HUES64 (cell line): ENCODE measurements around the gene UBAC1.

Source experiments
- H3K27ac ChIP-seq: 2 replicates; pipeline ENCODE4 v1.7.0; 2013; ENCODE audit warnings: low read depth, low read length, inconsistent platforms
- H3K27me3 ChIP-seq: 2 replicates; pipeline ENCODE4 v1.6.1; 2013; ENCODE audit warnings: mild to moderate bottlenecking, low read length; ENCODE audit not compliant: insufficient read depth
- H3K36me3 ChIP-seq: 2 replicates; pipeline ENCODE4 v1.6.1; 2013; ENCODE audit warnings: mild to moderate bottlenecking, low read length; ENCODE audit not compliant: insufficient read depth
- H3K4me1 ChIP-seq: 2 replicates; pipeline ENCODE4 v1.6.1; 2013; ENCODE audit warnings: mild to moderate bottlenecking, low read length, moderate library complexity; ENCODE audit not compliant: insufficient read depth
- H3K4me3 ChIP-seq: 2 replicates; pipeline ENCODE4 v1.5.1; 2013; ENCODE audit warnings: mild to moderate bottlenecking, low read length, moderate library complexity
- H3K9ac ChIP-seq: 2 replicates; pipeline ENCODE4 v1.6.1; 2013; ENCODE audit warnings: mild to moderate bottlenecking, low read depth, low read length
- H3K9me3 ChIP-seq: 2 replicates; pipeline ENCODE4 v1.6.1; 2013; ENCODE audit warnings: low read depth, low read length; ENCODE audit not compliant: insufficient read depth
- WGBS: fragments of 150-250, 120-280 bp; methylation state at CpG from one replicate; pipeline ENCODE4 v1.1.7; 2013; ENCODE audit warnings: missing lambda C conversion rate; 5-methylcytosine and 5-hydroxymethylcytosine counted together

Gene UBAC1

GRCh38 chr9:135908093-135908753 lies 53.0 kb downstream of the UBAC1 start:
- no peak overlapping the region for H3K27ac ChIP-seq
- WGBS, result 25% methylated on average over 42 of the region's 42 CpGs

DNA sequence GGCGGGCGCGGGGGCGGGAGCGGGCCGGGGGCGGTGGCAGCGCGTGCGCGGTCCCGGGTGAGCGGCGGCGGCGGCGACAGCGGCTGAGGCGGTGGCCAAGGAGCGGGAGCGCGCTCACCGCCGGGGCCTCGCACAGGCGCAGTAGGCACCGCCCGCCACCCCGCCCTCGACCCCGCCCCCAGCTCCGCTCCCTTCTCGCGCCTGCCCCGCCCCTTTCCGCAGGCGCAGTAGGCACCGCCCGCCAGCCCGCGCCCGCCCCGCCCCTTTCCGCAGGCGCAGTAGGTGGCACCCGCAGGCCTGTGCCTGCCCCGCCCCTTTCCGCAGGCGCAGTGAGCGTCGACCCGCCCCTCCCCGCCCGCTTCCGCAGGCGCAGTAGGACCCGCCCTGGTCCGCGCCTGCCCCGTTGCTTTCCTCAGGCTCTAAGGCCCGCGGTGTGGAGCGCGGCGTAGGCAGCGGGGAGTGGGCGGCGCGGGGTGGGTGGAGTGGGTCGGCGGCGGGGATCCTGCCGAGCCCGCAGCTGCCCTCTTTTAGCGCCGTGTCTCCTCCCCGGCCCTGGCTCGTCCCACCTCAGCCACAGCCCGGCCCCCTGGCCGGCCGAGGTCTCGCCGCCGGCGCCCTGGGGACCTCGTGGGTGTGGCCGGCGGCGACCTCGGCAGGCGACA lies 53.6 kb downstream of the UBAC1 start, which contains the start of gene CAMSAP1:
Gene CAMSAP1 (minus strand): TSS at position 116 of the 662 bp plus-strand sequence. CDS start 387 bp downstream, outside the sequence.
- Histone ChIP-seq H3K9ac (peak within 1 kb of the TSS; percentile 62), H3K27ac (no peak within 1 kb of the TSS; the same call in 1 of the 2 replicates), H3K9me3 (0 out of 2 replicates have a peak, but pooled peaks cover 3% of the 10 kb centered on the region), H3K4me3 (peak within 1 kb of the TSS; percentile 73), H3K36me3 (peaks cover 33% of the 10 kb centered on the region), H3K27me3 (no peaks in the 10 kb centered on the region), H3K4me1 (peaks cover 21% of the 10 kb centered on the region)
- WGBS, result under 1% methylated on average over 90 of the region's 91 CpGs

More at GRCh38 chr9:135908093-135908753, 53.0 kb downstream of the UBAC1 start:
- H3K4me3 ChIP-seq, result peak overlapping the region; percentile 73
- H3K9me3 ChIP-seq, result peaks cover 7% of the 10 kb centered on the region
- peaks cover 16% of the 10 kb centered on the region for H3K4me1 ChIP-seq
- peaks cover 31% of the 10 kb centered on the region for H3K36me3 ChIP-seq
- H3K9ac ChIP-seq, result peak overlapping the region; percentile 55
- no peaks in the 10 kb centered on the region for H3K27me3 ChIP-seq

- peak overlapping the region; percentile 62 for H3K9ac ChIP-seq
- peak overlapping the region; percentile 71 for H3K4me3 ChIP-seq
- H3K36me3 ChIP-seq, result peaks cover 29% of the 10 kb centered on the region
- H3K27ac ChIP-seq, result no peak overlapping the region; the same call in 1 of the 2 replicates
- WGBS, result under 1% methylated on average over 69 of the region's 69 CpGs
- no peaks in the 10 kb centered on the region for H3K9me3 ChIP-seq
- H3K27me3 ChIP-seq, result no peaks in the 10 kb centered on the region
- peaks cover 21% of the 10 kb centered on the region for H3K4me1 ChIP-seq
These were observed 54.2 kb downstream of the UBAC1 start for GRCh38 chr9:135907006-135907430.

DNA sequence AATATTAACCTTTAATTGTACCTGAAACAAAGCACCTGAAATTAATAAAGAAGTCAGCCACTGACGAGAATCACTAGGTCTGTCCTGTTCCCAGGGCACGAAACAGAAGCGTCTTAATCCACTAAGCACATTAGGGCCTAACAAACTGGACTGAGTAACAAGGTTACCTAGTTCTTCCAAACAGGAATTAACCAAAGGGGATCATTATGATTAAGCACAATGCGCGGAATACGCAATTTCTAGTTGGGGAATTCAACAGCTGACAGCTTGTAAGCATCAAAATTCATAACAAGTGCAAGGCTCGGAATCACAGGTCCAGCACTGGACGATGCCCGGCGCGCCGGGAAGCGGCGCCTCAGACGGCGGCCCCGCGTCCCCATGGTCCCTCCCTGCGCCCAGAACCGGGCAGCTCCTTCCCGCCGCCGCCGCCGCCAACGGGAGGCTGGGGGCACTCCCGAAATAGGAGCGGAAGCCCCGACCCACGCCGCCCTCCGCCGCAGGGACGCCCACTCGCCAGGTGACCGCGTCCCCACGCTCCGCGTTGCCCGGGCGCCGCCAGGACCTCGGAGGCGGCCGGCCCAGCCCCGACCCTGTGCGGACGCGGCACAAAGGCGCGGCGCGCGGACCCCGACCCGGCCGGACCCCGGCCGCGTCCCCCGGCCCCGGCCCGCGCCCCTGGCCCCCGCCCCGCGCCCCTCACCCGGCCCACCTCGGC lies 54.7 kb downstream of the UBAC1 start:
- under 1% methylated on average over 70 of the region's 70 CpGs for WGBS
- no peak overlapping the region; the same call in 1 of the 2 replicates for H3K27ac ChIP-seq
- peaks cover 23% of the 10 kb centered on the region for H3K36me3 ChIP-seq
- peak overlapping the region; percentile 62 for H3K9ac ChIP-seq
- H3K4me1 ChIP-seq, result peaks cover 21% of the 10 kb centered on the region
- no peaks in the 10 kb centered on the region for H3K27me3 ChIP-seq
- no peaks in the 10 kb centered on the region for H3K9me3 ChIP-seq
- H3K4me3 ChIP-seq, result peak overlapping the region; percentile 71

- Histone ChIP-seq H3K4me1 (peaks cover 21% of the 10 kb centered on the region), H3K27ac (no peak overlapping the region), H3K4me3 (peak overlapping the region; percentile 71), H3K36me3 (peaks cover 15% of the 10 kb centered on the region; the same call in 1 of the 2 replicates), H3K9me3 (no peaks in the 10 kb centered on the region), H3K27me3 (no peaks in the 10 kb centered on the region), H3K9ac (peak overlapping the region; percentile 62; the same call in 1 of the 2 replicates)
- 65% methylated on average over 23 of the region's 23 CpGs for WGBS
These were observed 55.6 kb downstream of the UBAC1 start for GRCh38 chr9:135905380-135906258.

- Histone ChIP-seq H3K36me3 (0 out of 2 replicates have a peak, but pooled peaks cover 11% of the 10 kb centered on the region), H3K4me3 (no peak overlapping the region), H3K4me1 (peaks cover 21% of the 10 kb centered on the region), H3K27ac (no peak overlapping the region), H3K9ac (no peak overlapping the region), H3K9me3 (no peaks in the 10 kb centered on the region; the same call in 1 of the 2 replicates), H3K27me3 (no peaks in the 10 kb centered on the region)
- 89% methylated on average over 16 of the region's 16 CpGs for WGBS
These were observed 57.2 kb downstream of the UBAC1 start for GRCh38 chr9:135903786-135904520.

- Histone ChIP-seq H3K9me3 (no peaks in the 10 kb centered on the region; the same call in 1 of the 2 replicates), H3K27ac (no peak overlapping the region; the same call in 1 of the 2 replicates), H3K4me1 (peaks cover 21% of the 10 kb centered on the region), H3K9ac (no peak overlapping the region), H3K36me3 (peaks cover 11% of the 10 kb centered on the region; the same call in 1 of the 2 replicates), H3K4me3 (no peak overlapping the region), H3K27me3 (no peaks in the 10 kb centered on the region)
- 71% methylated on average over 3 of the region's 3 CpGs for WGBS
These were observed 57.9 kb downstream of the UBAC1 start for GRCh38 chr9:135903358-135903656.

DNA sequence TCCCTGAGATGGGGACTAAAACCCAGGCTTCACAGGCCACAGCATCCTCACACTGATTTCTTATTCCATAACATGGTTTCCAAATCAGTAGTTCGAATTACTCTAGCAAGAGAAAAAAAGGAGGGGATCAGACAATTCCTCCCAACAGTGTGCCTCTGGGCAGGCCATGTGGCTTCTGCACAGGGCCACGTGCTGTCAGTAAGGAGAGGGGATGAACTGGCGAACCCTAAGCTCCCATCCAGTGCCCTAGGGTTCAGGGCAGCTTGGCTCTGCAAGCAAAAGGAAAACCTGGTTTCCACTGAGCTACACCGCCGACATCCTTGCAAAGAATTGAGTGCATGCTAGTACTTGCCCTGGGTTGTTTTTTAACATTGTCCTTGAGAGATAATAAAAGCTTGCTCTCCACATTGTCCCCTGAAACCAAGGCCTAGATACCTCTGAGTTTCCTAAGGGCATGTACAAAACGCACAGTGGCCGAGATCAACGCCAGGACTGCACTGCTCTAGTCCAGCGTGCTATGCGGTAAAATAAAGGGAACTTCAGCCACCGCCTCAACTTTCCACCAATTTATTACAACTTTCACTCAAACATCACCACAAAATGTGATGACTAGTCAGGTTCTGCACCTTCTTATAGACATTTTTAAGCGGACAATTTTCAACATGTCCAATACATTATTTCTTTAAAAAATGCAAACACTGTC lies 58.4 kb downstream of the UBAC1 start:
- Histone ChIP-seq H3K27me3 (no peaks in the 10 kb centered on the region), H3K9me3 (no peaks in the 10 kb centered on the region; the same call in 1 of the 2 replicates), H3K4me1 (peaks cover 21% of the 10 kb centered on the region), H3K27ac (no peak overlapping the region; the same call in 1 of the 2 replicates), H3K4me3 (no peak overlapping the region), H3K36me3 (peaks cover 14% of the 10 kb centered on the region; the same call in 1 of the 2 replicates), H3K9ac (no peak overlapping the region)
- 94% methylated on average over 12 of the region's 12 CpGs for WGBS

GRCh38 chr9:135901826-135902225 lies 59.3 kb downstream of the UBAC1 start:
- H3K36me3 ChIP-seq, result peaks cover 14% of the 10 kb centered on the region; the same call in 1 of the 2 replicates
- no peak overlapping the region for H3K9ac ChIP-seq
- H3K27me3 ChIP-seq, result no peaks in the 10 kb centered on the region
- no peak overlapping the region for H3K27ac ChIP-seq
- peaks cover 21% of the 10 kb centered on the region for H3K4me1 ChIP-seq
- H3K4me3 ChIP-seq, result no peak overlapping the region
- no peaks in the 10 kb centered on the region; the same call in 1 of the 2 replicates for H3K9me3 ChIP-seq
- WGBS, result 93% methylated on average over 2 of the region's 2 CpGs
